Measurements from ENCODE around the gene SERPINB2. TPM values are rescaled to one million over a fixed set of nuclear protein-coding genes. Genes with fewer than 3 reads are reported as not detected.
"Not testable (repeated sequence)": the region's sequence is repeated elsewhere in the genome, so short reads cannot be mapped to it uniquely, and the experiment has no call there.

SERPINB2 gene
- total RNA-seq, 1 donor from 2014 or later: 39.2 TPM

DNA sequence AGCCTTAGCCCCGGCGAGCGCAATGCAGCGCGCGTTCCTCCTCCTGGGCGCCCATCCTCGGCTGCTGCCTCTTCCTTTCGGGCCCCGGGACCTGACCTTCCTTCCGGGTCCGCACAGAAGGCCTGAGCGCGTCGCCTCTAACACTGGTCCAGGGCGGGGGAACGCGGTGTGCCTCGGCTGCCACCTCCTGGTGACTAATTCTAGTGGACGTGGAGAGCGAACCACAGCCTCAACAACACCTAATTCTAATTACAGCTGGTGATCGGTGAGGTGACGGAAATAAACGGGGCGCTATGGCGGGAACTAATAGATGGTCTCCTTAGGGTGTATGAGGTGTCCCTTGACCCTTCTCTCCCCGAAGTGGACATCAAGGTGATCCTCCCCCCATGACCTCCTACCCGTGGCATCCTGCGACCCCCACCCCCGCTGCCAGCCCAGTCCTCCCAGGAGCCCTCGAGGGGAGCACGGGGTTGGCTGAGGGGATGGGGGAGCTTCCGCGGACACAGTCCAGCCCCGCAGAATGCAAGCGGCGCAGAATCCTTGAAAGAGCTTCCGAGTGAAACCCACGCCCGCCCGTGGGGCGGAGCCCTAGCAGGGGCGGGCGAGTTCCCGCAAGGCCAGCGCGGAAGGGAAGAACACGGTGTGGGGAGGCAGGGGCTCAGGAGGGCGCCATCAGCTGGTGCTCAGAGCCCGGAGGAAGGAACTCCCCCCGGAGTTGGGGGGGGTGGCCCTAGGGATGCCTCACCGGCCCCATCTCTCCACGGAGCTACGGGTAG lies 48.8 kb downstream of the SERPINB2 start:
- peak; percentile 85 for DNase-seq (ENCODE audit: low spot score)

DNA sequence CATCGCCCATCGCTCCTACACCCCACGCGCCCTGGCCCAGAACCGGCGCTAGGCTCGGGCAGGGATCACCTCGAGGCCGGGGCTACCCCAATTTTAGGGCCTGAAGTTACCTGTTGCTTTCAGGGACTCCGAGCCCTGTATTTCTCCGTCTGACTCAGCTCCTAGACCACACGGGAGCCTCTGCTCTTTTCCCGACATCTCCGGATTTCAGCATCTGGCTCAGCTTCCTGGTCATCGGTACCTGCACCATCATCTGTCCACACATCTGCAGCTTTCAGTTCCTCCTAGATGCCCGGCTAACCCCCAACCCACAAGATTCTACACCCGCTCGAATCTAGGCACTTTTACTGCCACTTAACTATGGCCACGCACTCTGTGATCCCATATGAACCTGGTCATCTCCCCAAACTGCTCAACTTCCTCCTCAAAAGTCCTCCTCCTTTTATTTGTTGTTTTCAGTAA lies 49.5 kb downstream of the SERPINB2 start:
- no peak for DNase-seq (ENCODE audit: low spot score)

DNA sequence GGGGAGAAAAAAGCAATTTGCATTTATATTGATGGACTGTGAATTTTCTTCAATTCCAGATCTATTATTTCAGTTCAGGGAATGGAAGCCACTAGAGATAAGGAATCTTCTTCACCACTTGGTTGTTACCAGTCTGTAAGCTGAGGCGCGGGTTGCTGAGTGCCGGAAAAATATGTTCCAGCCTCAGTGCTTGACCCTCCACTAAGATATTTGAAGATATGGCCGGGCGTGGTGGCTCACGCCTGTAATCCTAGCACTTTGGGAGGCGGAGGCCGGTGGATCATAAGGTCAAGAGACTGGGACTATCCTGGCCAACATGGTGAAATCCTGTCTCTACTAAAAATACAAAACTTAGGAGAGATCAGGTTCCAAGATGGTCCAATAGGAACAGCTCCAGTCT lies 52.5 kb downstream of the SERPINB2 start:
- DNase-seq (ENCODE audit: low spot score): no peak

DNA sequence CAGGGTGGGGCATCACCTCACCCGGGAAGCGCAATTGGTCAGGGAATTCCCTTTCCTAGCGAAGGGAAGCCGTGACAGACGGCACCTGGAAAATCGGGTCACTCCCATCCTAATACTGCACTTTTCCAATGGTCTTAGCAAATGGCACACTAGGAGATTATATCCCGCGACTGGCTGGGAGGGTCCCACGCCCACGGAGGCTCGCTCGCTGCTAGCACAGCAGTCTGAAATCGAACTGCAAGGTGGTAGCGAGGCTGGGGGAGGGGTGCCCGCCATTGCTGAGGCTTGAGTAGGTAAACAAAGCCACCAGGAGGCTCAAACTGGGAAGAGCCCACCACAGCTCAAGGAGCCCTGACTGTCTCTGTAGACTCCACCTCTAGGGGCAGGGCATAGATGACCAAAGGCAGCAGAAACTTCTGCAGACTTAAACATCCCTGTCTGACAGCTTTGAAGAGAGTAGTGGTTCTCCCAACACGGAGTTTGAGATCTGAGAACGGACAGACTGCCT lies 53.1 kb downstream of the SERPINB2 start:
- not testable (repeated sequence) for DNase-seq (ENCODE audit: low spot score)

DNA sequence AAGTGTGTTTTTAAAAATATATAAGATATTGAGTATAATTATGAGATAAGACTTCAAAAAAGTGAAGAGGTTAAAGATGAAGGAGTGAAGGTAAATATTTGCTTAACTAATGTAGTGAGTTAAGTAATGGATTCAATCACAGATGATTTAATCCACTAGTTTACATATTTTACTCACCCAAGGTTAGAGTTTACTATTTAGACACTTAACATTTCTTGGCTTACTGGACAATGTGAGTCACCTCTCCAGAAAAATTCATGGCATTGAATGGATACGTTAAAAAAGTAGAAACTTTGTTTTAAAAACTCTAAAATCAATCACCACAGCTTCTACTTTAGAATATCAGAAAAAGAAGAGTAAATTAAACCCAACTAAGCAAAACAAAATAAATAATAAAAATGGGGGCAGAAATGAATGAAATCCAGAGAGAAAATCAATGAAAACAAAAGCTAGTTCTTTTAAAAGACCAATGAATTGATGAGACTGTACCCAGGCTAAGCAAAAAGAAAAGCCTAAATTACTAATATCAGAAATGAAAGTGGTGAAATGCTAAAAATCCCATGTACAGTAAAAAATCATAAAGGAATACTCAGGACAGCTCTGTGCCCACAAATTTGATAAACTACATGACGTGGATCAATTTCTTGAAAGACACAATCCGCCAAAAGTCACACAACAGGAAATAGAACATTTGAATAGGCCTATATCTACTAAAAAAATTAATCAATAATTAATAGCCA lies 59.7 kb downstream of the SERPINB2 start:
- no peak for DNase-seq (ENCODE audit: low spot score)

DNA sequence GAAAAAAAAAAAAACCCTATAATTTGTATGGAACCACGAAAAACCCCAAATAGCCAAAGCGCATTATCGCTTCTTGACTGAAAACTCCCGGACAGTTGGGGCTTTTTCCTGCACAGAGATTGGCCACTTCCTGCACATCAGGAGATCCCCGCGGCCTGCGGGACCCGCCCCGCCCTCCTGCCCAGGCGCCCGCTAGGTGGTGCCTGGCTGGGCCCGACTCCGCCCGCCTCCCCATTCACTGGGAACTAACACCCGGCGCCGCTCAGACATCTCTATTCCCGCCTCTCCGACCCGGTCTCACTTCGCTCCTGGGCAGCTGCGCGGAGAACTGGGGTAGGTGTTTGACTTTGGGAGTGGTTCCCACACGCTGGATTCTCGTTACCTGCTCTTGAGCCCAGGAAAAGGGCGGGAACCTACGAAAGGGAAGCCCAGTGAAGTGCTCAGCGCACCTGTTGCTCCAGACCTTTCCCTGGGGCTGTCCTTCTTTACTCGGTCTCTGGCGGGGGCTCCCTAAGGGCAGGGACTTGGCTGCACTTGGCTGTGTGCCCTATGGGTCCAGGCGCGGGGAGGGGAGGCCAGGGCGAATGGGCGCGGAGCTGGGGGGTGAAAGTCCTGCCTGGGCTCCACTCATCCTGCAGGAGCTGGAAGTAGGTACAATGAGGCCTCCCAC lies 61.7 kb downstream of the SERPINB2 start, which contains the start of gene HMSD:
Gene HMSD, plus strand, starts transcription at position 234 of the 670 bp plus-strand sequence. CDS start 4,155 bp downstream, outside the sequence.
- peak; percentile 38 for DNase-seq (ENCODE audit: low spot score)

DNA sequence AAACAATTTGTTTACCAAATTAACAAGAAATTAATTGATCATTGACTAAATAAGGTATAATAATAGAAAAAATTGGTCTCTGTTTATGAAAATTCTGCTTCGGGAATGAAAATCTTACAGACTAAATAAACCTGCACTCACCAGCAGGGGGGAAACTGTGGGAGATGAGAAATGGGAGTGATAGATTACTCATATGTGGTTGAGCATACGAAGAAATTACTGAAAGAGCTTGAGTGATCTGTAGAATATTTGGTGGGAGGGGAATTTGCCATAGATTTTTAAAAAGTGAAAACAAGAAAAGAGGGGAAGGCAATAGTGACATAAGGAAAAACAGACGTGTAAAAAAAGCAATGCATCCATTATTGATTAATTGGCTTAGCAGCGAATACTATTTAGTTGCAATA lies 63.8 kb downstream of the SERPINB2 start:
- DNase-seq (ENCODE audit: low spot score): no peak

Other genes with a start within 250 kb of the SERPINB2 start
- 4.1 TPM for gene SERPINB4, start 243.4 kb upstream of the SERPINB2 start, total RNA-seq (ENCODE audit: insufficient read depth, low replicate concordance)
- 0.96 TPM for gene SERPINB3, start 225.8 kb upstream of the SERPINB2 start, total RNA-seq (ENCODE audit: insufficient read depth, low replicate concordance)
- gene SERPINB11, start 184.7 kb upstream of the SERPINB2 start, total RNA-seq (ENCODE audit: insufficient read depth, low replicate concordance): 16.6 TPM
- 31.1 TPM for gene SERPINB7, start 112.3 kb upstream of the SERPINB2 start, total RNA-seq (ENCODE audit: insufficient read depth, low replicate concordance)
- 0.96 TPM for gene SERPINB10, start 20.3 kb downstream of the SERPINB2 start, total RNA-seq (ENCODE audit: insufficient read depth, low replicate concordance)
- 2.4 TPM for gene HMSD, start 61.6 kb downstream of the SERPINB2 start, total RNA-seq (ENCODE audit: insufficient read depth, low replicate concordance)
- 25.3 TPM for gene SERPINB8, start 82.4 kb downstream of the SERPINB2 start, total RNA-seq (ENCODE audit: insufficient read depth, low replicate concordance)

Measured in umbilical cord (tissue), 2 donors.